ENCODE measurements around the gene SLCO2A1. TPM values are rescaled to one million over a fixed set of nuclear protein-coding genes. Genes with fewer than 3 reads are reported as not detected.

SLCO2A1 gene
- total and polyA plus RNA-seq, 8 donors = 34.7 to 180 (median 57.6) TPM

- intact Hi-C loops (cut with DNase I) = no loop called here
- DNase-seq (no peak), ATAC-seq (no peak)
- Histone ChIP-seq H3K36me3 (no peaks in the 10 kb centered on the region), H3K4me3 (no peak overlapping the region), H3K4me1 (peaks cover 0 to 4% of the 10 kb centered on the region in 2 donors), H3K27ac (no peak overlapping the region), H3K27me3 (no peaks in the 10 kb centered on the region), H3K9me3 (no peaks in the 10 kb centered on the region)
- no peak for TF ChIP-seq CTCF (IDR thresholded peaks at IDR 0.05)
Measured at GRCh38 chr3:134020135-134020680, 9.5 kb downstream of the SLCO2A1 start.

GRCh38 chr3:134018850-134019249 lies 10.9 kb downstream of the SLCO2A1 start:
- TF ChIP-seq CTCF (IDR thresholded peaks at IDR 0.05) = no peak
- no peak for ATAC-seq
- H3K36me3 ChIP-seq = no peaks in the 10 kb centered on the region
- no peaks in the 10 kb centered on the region for H3K27me3 ChIP-seq
- no peak overlapping the region for H3K27ac ChIP-seq
- H3K4me3 ChIP-seq = no peak overlapping the region
- intact Hi-C loops (cut with DNase I) = no loop called here
- DNase-seq = no peak
- H3K9me3 ChIP-seq = no peaks in the 10 kb centered on the region
- peaks cover 0 to 5% of the 10 kb centered on the region in 2 donors for H3K4me1 ChIP-seq

GRCh38 chr3:134018406-134018805 lies 11.3 kb downstream of the SLCO2A1 start:
- no peak overlapping the region for H3K27ac ChIP-seq
- no peak for TF ChIP-seq CTCF (IDR thresholded peaks at IDR 0.05)
- peaks cover 0 to 8% of the 10 kb centered on the region in 2 donors for H3K4me1 ChIP-seq
- no peak for DNase-seq
- no peak for ATAC-seq
- intact Hi-C loops (cut with DNase I) = no loop called here
- no peaks in the 10 kb centered on the region for H3K36me3 ChIP-seq
- H3K4me3 ChIP-seq = no peak overlapping the region
- H3K27me3 ChIP-seq = no peaks in the 10 kb centered on the region
- H3K9me3 ChIP-seq = no peaks in the 10 kb centered on the region

GRCh38 chr3:134017490-134017889 lies 12.2 kb downstream of the SLCO2A1 start:
- no peaks in the 10 kb centered on the region for H3K9me3 ChIP-seq
- no peak overlapping the region for H3K27ac ChIP-seq
- intact Hi-C loops (cut with DNase I) = no loop called here
- ATAC-seq (no peak), DNase-seq (no peak)
- no peak for TF ChIP-seq CTCF (IDR thresholded peaks at IDR 0.05)
- no peaks in the 10 kb centered on the region for H3K36me3 ChIP-seq
- H3K4me1 ChIP-seq = peaks cover 0 to 8% of the 10 kb centered on the region in 2 donors
- H3K27me3 ChIP-seq = no peaks in the 10 kb centered on the region
- no peak overlapping the region for H3K4me3 ChIP-seq

GRCh38 chr3:134014270-134014669 lies 15.5 kb downstream of the SLCO2A1 start:
- no peaks in the 10 kb centered on the region for H3K36me3 ChIP-seq
- intact Hi-C loops (cut with DNase I) = no loop called here
- peaks cover 0 to 8% of the 10 kb centered on the region in 2 donors for H3K4me1 ChIP-seq
- no peak overlapping the region for H3K4me3 ChIP-seq
- no peak for DNase-seq
- no peak overlapping the region for H3K27ac ChIP-seq
- TF ChIP-seq CTCF (IDR thresholded peaks at IDR 0.05) = no peak
- no peak for ATAC-seq
- no peaks in the 10 kb centered on the region for H3K9me3 ChIP-seq
- no peaks in the 10 kb centered on the region for H3K27me3 ChIP-seq
